PC-9 (cell line): ENCODE data around the gene SGK1. TPM values are rescaled to one million over a fixed set of nuclear protein-coding genes. Genes with fewer than 3 reads are reported as not detected.

ENCODE experiments used
- BruUV-seq: library from RNA; stranded (reverse); fragments of 400-500 nt; replicated peaks from 2 replicates; lab custom pipeline; 2021; lab: Mats Ljungman, UMichigan
- CTCF ChIA-PET: fragments of 300-600 bp; sonication (Branson Sonifier 250); formaldehyde crosslinking; loops from one replicate; lab custom pipeline; 2022; ENCODE audit warnings: antibody characterized with exemption; lab: Charles Lee
- POLR2A ChIA-PET: fragments of 300-600 bp; sonication (Branson Sonifier 250); formaldehyde crosslinking; loops from one replicate; lab custom pipeline; 2022; ENCODE audit warnings: antibody characterized with exemption; ENCODE audit not compliant: unreplicated experiment; lab: Charles Lee
- DNase-seq, 2 experiments: peaks; one replicate each; pipeline versions ENCODE4 v3.0.0 to v3.0.0-alpha.2; 2015 to 2022; ENCODE audit warnings: mixed read lengths in 1 of 2
- H2AFZ ChIP-seq: fragments of 200-600 bp; sonication (generic); 2 replicates; pipeline ENCODE4 v1.8.1; 2017; ENCODE audit warnings: antibody characterized with exemption
- H3F3A ChIP-seq: fragments of 200-600 bp; sonication (generic); 2 replicates; pipeline ENCODE4 v1.8.1; 2017; ENCODE audit warnings: antibody characterized with exemption, mild to moderate bottlenecking, low read depth; ENCODE audit not compliant: insufficient read depth
- H3K27ac ChIP-seq: fragments of 200-600 bp; sonication (generic); 2 replicates; pipeline ENCODE4 v1.6.1; 2016; ENCODE audit warnings: mixed run types
- H3K27me3 ChIP-seq: fragments of 200-600 bp; sonication (generic); 2 replicates; pipeline ENCODE4 v1.6.1; 2016; ENCODE audit warnings: low read depth, mixed run types; ENCODE audit not compliant: insufficient read depth
- H3K36me3 ChIP-seq: fragments of 200-600 bp; sonication (generic); 2 replicates; pipeline ENCODE4 v1.6.1; 2016; ENCODE audit warnings: low read depth, mixed run types
- H3K4me1 ChIP-seq: fragments of 200-600 bp; sonication (generic); replicated peaks from 2 replicates; pipeline ENCODE4 v1.6.1; 2016; ENCODE audit warnings: mixed run types; ENCODE audit not compliant: insufficient read depth
- H3K4me2 ChIP-seq: fragments of 200-600 bp; sonication (generic); 2 replicates; pipeline ENCODE4 v1.6.1; 2017; ENCODE audit warnings: mixed run types
- H3K4me3 ChIP-seq: fragments of 200-600 bp; sonication (generic); 2 replicates; pipeline ENCODE4 v1.6.1; 2016; ENCODE audit warnings: mixed run types
- H3K79me2 ChIP-seq: fragments of 200-600 bp; sonication (generic); 2 replicates; pipeline ENCODE4 v1.6.1; 2017; ENCODE audit warnings: low read depth, mixed run types
- H3K9me2 ChIP-seq: fragments of 200-600 bp; sonication (generic); 2 replicates; pipeline ENCODE4 v1.8.1; 2017; ENCODE audit warnings: mild to moderate bottlenecking; ENCODE audit not compliant: insufficient read depth
- H3K9me3 ChIP-seq: fragments of 200-600 bp; sonication (generic); 2 replicates; pipeline ENCODE4 v1.8.1; 2016; ENCODE audit warnings: low read depth; ENCODE audit not compliant: insufficient read depth
- H4K20me1 ChIP-seq: fragments of 200-600 bp; sonication (generic); 2 replicates; pipeline ENCODE4 v1.8.1; 2017; ENCODE audit not compliant: insufficient read depth
- EZH2 ChIP-seq: fragments of 200-600 bp; sonication (generic); IDR thresholded peaks from 2 replicates; pipeline ENCODE4 v1.8.0; 2017; ENCODE audit warnings: antibody characterized with exemption, low read depth
- intact Hi-C: fragments of 100-400 bp; cut with micrococcal nuclease; formaldehyde crosslinking; loops from one replicate; pipeline ENCODE4 v1.10.0; 2022; ENCODE audit not compliant: unreplicated experiment
- total RNA-seq: library from RNA; stranded (reverse); gene quantifications from 2 replicates; pipeline ENCODE4 v1.2.3, GENCODE V29; 2021
- TF ChIP-seq, protein P1 (sequence below): fragments of 200-600 bp; sonication (generic); conservative IDR thresholded peaks from 2 replicates; pipeline ENCODE4 v1.6.1; 2017; ENCODE audit warnings: mixed run types, antibody characterized with exemption, mild to moderate bottlenecking, moderate library complexity

Gene SGK1
- total RNA-seq, 1 experiment from 2014 or later: 11.3 TPM

DNA sequence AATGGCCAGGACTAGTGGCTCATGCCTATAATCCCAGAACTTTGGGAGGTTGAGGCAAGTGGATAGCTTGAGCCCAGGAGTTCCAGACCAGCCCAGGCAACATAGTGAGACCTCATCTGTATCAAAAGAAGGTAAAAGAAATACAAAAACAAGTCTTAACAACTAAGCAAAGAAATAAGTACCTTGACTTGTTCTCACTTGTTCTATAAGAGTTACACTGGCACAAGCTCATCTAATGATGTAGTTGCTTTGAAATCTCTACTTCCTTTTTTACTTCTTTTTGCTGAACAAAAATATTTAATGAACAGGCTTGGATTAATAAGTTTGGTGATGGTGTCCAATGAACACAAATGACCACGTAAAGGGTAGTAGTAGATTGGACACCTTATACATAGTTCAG is 72.2 kb downstream of the SGK1 start:
- Histone ChIP-seq H3K27me3 (no peaks in the 10 kb centered on the region), H2AFZ (no peak overlapping the region), H3K9me2 (no peaks in the 10 kb centered on the region), H3K9me3 (no peaks in the 10 kb centered on the region), H3K4me3 (no peak overlapping the region), H3F3A (no peaks in the 10 kb centered on the region), H3K4me2 (no peak overlapping the region), H4K20me1 (no peaks in the 10 kb centered on the region), H3K4me1 (no peaks in the 10 kb centered on the region), H3K79me2 (no peaks in the 10 kb centered on the region), H3K36me3 (no peaks in the 10 kb centered on the region), H3K27ac (no peak overlapping the region)
- POLR2A ChIA-PET: no interaction called here
- CTCF ChIA-PET: no interaction called here
- no peak for DNase-seq
- intact Hi-C loops: no loop called here
- TF ChIP-seq, protein P1, sequence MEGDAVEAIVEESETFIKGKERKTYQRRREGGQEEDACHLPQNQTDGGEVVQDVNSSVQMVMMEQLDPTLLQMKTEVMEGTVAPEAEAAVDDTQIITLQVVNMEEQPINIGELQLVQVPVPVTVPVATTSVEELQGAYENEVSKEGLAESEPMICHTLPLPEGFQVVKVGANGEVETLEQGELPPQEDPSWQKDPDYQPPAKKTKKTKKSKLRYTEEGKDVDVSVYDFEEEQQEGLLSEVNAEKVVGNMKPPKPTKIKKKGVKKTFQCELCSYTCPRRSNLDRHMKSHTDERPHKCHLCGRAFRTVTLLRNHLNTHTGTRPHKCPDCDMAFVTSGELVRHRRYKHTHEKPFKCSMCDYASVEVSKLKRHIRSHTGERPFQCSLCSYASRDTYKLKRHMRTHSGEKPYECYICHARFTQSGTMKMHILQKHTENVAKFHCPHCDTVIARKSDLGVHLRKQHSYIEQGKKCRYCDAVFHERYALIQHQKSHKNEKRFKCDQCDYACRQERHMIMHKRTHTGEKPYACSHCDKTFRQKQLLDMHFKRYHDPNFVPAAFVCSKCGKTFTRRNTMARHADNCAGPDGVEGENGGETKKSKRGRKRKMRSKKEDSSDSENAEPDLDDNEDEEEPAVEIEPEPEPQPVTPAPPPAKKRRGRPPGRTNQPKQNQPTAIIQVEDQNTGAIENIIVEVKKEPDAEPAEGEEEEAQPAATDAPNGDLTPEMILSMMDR: no peak
- TF ChIP-seq EZH2: no peak
- no TSS peak for BruUV-seq

DNA sequence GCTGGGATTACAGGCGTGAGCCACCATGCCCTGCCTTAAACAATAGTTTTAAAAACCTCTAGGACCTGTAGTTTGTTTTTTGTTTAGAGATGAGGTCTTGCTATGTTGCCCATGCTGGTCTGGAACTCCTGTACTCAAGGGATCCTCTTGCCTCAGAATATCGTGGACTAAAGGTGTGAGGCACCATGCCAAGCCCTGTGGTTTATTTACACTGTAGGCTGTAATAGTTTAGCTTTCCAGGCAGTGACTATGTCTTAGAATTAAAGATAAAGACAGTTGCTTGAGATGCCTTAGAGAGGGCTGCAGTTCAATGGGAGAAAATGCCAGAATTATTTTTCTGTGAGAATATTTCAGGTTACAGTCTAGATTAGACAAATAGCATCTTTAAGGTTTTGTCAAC is 72.9 kb downstream of the SGK1 start:
- intact Hi-C loops: no loop called here
- H3K79me2 ChIP-seq: no peaks in the 10 kb centered on the region
- no peak for TF ChIP-seq EZH2
- TF ChIP-seq, protein P1: no peak
- H3F3A ChIP-seq: no peaks in the 10 kb centered on the region
- no peak overlapping the region for H3K4me3 ChIP-seq
- H3K9me2 ChIP-seq: no peaks in the 10 kb centered on the region
- no peaks in the 10 kb centered on the region for H3K4me1 ChIP-seq
- H3K36me3 ChIP-seq: no peaks in the 10 kb centered on the region
- CTCF ChIA-PET: no interaction called here
- H4K20me1 ChIP-seq: no peaks in the 10 kb centered on the region
- BruUV-seq: no TSS peak
- H2AFZ ChIP-seq: no peak overlapping the region
- no peaks in the 10 kb centered on the region for H3K27me3 ChIP-seq
- POLR2A ChIA-PET: interaction anchor here (0.6 kb wide), 1 partner anchor 304 kb away, joined by 3 read pairs; no protein-coding TSS in a partner anchor
- DNase-seq: no peak
- no peak overlapping the region for H3K4me2 ChIP-seq
- H3K27ac ChIP-seq: no peak overlapping the region
- H3K9me3 ChIP-seq: no peaks in the 10 kb centered on the region

DNA sequence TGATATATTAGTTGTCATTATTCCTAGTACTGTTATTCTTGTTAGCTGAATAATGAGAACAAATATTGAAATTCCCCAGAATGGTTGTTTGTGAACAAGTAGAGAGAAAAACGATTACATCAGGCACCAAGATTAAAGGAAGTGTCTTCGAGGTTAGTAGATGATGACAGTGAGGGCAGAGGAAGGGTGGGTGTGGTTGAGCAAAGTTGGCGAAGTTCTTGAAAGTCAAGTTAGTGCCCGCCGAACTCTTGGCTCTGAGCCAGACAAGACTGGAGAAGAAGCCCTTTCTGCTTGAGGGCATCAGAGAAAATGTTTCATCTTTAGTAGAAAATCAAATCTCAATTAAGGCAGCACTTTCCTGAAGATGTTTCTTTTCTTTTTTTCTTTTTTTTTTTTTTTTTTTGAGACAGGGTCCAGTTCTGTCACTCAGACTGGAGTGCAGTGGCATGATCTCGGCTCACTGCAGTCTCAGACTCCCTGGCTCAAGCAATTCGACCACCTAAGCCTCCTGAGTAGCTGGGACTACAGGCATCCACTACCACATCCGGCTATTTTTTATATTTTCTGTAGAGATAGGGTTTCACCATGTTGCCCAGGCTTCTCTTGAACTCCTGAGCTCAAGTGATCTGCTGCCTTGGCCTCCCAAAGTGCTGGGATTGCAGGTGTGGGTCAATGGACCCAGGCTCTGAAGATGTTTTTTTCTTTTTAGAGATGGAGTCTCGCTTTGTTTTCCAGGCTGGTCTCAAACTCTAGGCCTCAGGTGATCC is 77.1 kb downstream of the SGK1 start:
- intact Hi-C loops: no loop called here
- no peaks in the 10 kb centered on the region for H4K20me1 ChIP-seq
- TF ChIP-seq, protein P1: no peak
- no peak for TF ChIP-seq EZH2
- H3K4me2 ChIP-seq: no peak overlapping the region
- no TSS peak for BruUV-seq
- no peaks in the 10 kb centered on the region for H3K36me3 ChIP-seq
- no peak overlapping the region for H3K27ac ChIP-seq
- H3K4me1 ChIP-seq: peaks cover 14% of the 10 kb centered on the region
- H3K4me3 ChIP-seq: no peak overlapping the region
- ChIA-PET POLR2A (no interaction called here), CTCF (no interaction called here)
- H3K9me3 ChIP-seq: 0 out of 2 replicates have a peak, but pooled peaks cover 7% of the 10 kb centered on the region
- H3K79me2 ChIP-seq: no peaks in the 10 kb centered on the region
- DNase-seq: peak in 1 of 2 experiments; percentile 5
- no peak overlapping the region for H2AFZ ChIP-seq
- no peaks in the 10 kb centered on the region for H3K9me2 ChIP-seq
- H3K27me3 ChIP-seq: no peaks in the 10 kb centered on the region
- 0 out of 2 replicates have a peak, but pooled peaks cover under 1% of the 10 kb centered on the region for H3F3A ChIP-seq
